CD4-positive, alpha-beta T cell treated with Interleukin-6 for 4 hours (primary cell): Measurements from ENCODE around the gene TBC1D22A.

ENCODE experiments used
- DNase-seq: peaks from one replicate; pipeline ENCODE4 v3.0.0-alpha.2; 2020; ENCODE audit warnings: mixed read lengths

Gene TBC1D22A

GRCh38 chr22:46737976-46738646 lies 24.3 kb upstream of the TBC1D22A start, which contains the start of gene CERK:
Gene CERK, minus strand, starts transcription at chr22:46738252. Its CDS starts 104 bp downstream, at chr22:46738148.
- DNase-seq: peak; percentile 87

- DNase-seq: peak; percentile 39
Measured at GRCh38 chr22:46738647-46739093, 23.8 kb upstream of the TBC1D22A start.

DNA sequence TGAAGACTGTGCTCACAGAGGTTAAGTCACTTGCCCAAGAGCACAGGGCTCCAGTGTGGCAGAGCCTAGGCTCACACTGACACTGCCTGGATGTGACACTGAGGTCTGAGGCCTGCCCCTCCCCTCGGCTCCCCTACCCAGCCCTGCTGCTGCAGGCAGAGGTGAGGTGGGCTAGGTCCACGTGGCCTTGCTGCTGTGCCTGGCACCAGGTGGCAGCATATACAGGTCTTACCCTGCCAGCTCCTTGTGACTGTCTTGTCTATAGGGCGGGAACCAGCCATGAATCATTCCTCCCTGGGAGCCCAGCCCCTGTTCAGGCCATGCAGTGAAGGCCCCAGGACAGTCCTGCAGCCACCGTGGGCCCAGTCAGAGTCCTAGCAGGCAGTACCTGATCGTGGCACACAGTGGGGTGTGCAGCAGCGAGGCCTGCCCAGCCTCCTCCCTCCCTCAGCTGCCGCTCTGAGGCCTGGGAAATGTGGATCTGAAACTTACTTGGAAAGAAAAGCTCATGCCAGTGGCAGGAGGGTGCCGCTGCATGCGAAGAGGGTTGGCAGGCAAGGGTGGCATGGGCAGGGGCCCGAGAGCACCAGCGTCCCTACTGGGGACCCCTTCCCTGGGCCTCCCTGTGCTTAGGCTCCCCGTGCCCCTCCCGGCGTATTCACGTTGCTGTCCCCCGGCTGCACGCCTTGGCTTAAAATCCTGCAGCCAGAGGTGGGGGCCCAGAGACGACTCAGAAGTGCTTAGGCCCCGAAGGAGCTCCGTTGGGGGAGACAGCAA lies 23.2 kb upstream of the TBC1D22A start:
- DNase-seq: peak; percentile 82

- no peak for DNase-seq
Measured at GRCh38 chr22:46740910-46741780, 21.3 kb upstream of the TBC1D22A start.

- DNase-seq: no peak
Measured at GRCh38 chr22:46741974-46742519, 20.4 kb upstream of the TBC1D22A start.

- no peak for DNase-seq
Measured at GRCh38 chr22:46742576-46743221, 19.8 kb upstream of the TBC1D22A start.

DNA sequence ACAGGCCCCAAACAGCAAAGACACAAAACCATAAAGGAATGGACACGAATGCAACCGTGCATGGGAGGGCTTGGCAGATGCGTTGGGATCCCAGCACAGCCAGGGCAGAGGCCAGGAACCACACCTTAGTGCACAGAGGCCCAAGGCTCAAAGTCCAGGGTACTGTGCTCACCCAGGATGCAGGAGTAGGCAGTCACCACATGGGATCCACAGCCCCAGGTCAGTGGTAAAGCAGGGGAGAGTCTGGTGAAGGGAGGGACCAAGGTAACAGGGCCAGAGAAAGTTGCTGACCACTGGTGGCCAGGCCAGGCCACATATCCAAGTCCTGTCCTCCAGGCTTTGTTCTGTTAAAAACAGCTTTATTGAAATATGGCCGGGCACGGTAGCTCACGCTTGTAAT lies 17.9 kb upstream of the TBC1D22A start:
- no peak for DNase-seq

- DNase-seq: no peak
Measured at GRCh38 chr22:46746192-46746591, 16.3 kb upstream of the TBC1D22A start.

DNA sequence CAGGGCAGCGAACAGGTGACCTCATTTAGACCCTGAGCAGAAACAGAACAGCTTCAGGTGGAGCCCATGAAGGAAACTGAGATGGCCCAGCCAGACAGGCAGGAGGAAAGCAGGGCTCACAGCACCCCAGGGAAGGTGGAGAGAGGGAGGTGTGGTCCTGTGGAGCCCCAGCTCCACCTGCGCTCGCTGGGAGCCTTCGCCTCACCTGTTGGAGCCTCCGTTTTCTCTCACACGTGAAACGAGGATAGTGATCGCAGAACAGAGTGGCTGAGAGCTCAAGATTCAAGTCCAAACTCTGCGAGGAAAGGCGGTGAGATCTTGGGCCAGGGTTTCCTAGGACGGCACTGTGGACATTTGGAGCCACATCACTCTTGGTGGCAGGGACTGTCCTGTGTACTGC lies 15.8 kb upstream of the TBC1D22A start:
- no peak for DNase-seq

GRCh38 chr22:46747646-46748045 lies 14.8 kb upstream of the TBC1D22A start:
- DNase-seq: no peak

DNA sequence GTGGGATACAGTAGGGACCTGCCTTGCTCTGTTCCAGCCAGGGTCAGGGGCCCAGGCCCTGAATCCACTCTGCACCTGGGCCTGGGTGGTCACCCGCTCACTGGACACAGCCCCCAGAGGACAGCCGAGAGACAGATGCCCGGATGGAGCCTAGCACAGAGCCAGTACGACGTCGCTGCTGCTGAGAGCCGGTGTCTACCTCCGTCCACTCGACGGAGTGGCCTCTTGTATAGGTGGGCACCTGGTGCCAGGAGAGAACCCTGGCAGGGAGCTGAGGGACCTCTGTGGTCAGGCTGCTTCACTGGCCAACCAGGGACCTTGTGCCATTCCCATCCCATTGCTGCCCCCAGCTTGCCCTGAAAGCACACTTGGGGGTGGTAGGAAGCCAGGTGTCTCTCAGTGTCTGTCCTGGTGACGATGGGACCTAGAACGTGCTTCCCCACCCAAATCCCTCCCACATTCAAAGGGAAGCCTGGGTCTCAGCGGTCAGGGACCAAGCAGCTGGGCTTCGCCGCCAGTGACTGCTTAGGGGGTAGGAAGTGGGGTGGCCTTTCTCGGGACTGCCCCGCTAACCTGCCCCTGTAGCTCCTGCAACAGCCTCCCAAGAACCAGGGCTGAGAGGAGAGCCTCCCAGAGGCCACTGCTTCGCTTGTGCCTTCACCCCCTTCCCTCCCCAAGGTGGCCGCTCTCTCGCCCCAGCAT lies 14.1 kb upstream of the TBC1D22A start:
- DNase-seq: no peak

- peak; percentile 87 for DNase-seq
Measured at GRCh38 chr22:46748908-46749675, 13.4 kb upstream of the TBC1D22A start.

DNA sequence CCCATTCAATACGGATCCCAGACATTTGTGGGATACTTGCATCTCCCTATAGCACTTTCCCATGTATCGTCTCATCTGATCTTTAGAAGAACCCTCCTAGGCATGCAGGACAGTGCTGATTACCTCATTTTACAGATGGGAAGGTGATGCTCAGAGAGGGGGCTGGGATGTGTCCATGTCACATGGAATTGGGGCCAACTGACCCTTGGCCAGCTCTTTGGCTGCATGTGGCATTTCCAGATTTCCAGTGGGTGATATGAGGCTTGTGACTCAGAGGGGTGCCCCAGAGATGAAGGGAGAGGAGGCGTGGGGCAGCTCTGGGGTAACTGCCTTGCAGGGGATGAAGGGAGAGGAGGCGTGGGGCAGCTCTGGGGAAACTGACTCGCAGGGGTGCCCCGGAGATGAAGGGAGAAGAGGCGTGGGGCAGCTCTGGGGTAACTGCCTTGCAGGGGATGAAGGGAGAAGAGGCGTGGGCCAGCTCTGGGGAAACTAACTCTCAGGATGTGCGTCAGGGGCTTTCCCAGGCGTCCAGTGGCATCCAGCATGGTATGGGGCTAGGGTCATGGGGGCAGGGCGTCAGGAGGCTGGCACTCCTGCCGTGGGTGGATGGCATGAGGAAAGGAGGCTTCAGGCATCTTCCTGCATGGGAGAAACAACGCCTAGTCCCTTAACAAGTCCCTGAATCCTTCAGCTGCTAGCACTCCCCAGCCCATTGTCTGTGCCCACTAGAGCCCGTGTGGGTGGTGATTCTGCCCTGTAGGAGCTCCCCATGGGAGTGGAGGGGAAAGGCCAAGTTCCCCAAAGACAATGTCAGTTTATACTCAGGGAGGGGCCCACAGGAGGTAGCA lies 12.5 kb upstream of the TBC1D22A start:
- peak; percentile 24 for DNase-seq

DNA sequence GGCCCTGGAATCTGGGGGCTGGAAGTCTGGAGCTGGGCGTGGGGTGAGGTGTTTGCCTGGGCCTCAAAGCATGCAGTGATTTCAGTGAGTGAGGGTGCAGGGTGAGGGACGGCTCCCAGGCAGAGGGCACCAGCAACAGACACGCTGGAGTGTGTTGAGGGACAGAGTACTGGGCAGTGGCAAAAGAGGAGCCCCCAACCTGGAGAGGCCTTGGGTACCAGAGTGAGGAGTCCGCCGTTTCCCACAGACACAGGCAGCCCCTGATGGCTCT lies 12.0 kb upstream of the TBC1D22A start:
- DNase-seq: no peak

- no peak for DNase-seq
Measured at GRCh38 chr22:46750863-46751443, 11.5 kb upstream of the TBC1D22A start.

DNA sequence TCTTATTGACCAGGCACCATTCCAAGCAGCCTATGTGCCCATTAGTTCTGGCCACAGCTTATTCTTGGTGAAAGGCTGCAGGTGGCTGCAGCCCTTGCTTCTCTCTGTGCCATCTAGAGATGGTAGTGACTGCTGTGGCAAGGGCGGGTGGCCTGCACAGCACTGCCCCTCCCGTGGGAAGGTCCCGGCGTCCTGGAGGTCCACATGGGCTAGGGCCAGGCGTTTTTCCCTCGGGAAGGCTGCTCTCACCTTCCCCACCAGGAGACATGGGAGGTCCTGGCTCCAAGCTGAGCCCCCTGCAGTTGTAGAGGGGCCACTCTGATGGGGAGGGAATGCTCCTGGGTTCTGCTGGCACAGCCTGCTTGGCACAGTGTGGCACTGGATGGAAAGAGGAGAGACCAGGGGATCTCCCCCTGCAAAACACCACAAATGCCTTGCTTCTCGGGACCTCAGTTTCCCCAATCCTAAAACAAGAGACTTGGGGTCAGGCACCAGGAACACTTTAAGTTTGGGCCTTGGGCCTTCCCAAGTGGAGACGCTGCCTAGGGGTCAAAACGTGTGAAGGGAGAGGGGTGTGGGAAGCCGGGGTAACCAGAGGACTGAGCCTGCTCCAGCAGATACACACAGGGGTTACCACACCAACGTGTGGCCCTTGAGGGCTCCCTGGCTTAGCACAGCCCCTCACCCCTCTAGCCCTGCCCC lies 10.0 kb upstream of the TBC1D22A start:
- no peak for DNase-seq

GRCh38 chr22:46752988-46753310 lies 9.5 kb upstream of the TBC1D22A start:
- no peak for DNase-seq

DNA sequence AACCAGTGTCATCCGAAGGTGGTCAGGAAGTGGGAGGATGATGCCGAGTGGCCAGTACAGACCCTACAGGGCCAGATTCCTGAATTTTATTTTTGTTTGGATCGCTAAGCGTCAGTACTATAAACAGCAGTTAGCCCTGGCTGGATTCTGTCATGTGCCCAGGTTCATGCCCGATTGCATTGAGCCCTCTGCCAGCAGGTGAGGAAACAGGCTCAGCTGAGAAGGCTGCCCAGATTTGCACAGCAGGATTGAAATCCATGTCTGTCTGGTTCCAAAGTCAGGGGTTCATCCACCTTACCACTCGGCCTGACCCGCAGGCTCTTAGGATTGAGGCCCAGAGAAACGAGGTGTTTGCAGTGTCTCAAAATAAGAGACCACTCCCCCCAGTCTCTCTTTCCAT lies 9.1 kb upstream of the TBC1D22A start:
- no peak for DNase-seq

- no peak for DNase-seq
Measured at GRCh38 chr22:46753761-46754109, 8.7 kb upstream of the TBC1D22A start.
